Measurements from ENCODE around the gene EVA1C.
"Not testable (repeated sequence)": the region's sequence is repeated elsewhere in the genome, so short reads cannot be mapped to it uniquely, and the experiment has no call there.

EVA1C gene

GRCh38 chr21:32554832-32555638 is 142.5 kb downstream of the EVA1C start:
- DNase-seq (ENCODE audit: insufficient read length, low spot score) (no peak), FAIRE-seq (no peak)
- TF ChIP-seq POLR2A (IDR thresholded peaks at IDR 0.05; ENCODE audit: low read depth, low read length) (no peak), POU2F2 (IDR thresholded peaks at IDR 0.05; ENCODE audit: low read depth, low read length) (no peak), POLR2AphosphoS5 (IDR thresholded peaks at IDR 0.05; ENCODE audit: low read depth, low read length) (no peak), PAX5 (IDR thresholded peaks at IDR 0.05; ENCODE audit: insufficient read depth, low read length, severe bottlenecking) (no peak), SPI1 (IDR thresholded peaks at IDR 0.05; ENCODE audit: low read depth, low read length) (no peak), TAF1 (IDR thresholded peaks at IDR 0.05; ENCODE audit: low read depth, low read length) (no peak)

GRCh38 chr21:32558106-32558505 is 145.6 kb downstream of the EVA1C start:
- TF ChIP-seq TAF1 (IDR thresholded peaks at IDR 0.05; ENCODE audit: low read depth, low read length) (no peak), POU2F2 (IDR thresholded peaks at IDR 0.05; ENCODE audit: low read depth, low read length) (no peak), PAX5 (IDR thresholded peaks at IDR 0.05; ENCODE audit: insufficient read depth, low read length, severe bottlenecking) (no peak), POLR2AphosphoS5 (IDR thresholded peaks at IDR 0.05; ENCODE audit: low read depth, low read length) (no peak)
- DNase-seq (ENCODE audit: insufficient read length, low spot score) (no peak), FAIRE-seq (no peak)

GRCh38 chr21:32559006-32559610 is 146.6 kb downstream of the EVA1C start:
- DNase-seq (ENCODE audit: insufficient read length, low spot score): no peak
- TF ChIP-seq POLR2AphosphoS5 (IDR thresholded peaks at IDR 0.05; ENCODE audit: low read depth, low read length) (no peak), SPI1 (IDR thresholded peaks at IDR 0.05; ENCODE audit: low read depth, low read length) (no peak), TAF1 (IDR thresholded peaks at IDR 0.05; ENCODE audit: low read depth, low read length) (no peak), PAX5 (IDR thresholded peaks at IDR 0.05; ENCODE audit: insufficient read depth, low read length, severe bottlenecking) (no peak), POU2F2 (IDR thresholded peaks at IDR 0.05; ENCODE audit: low read depth, low read length) (no peak), POLR2A (IDR thresholded peaks at IDR 0.05; ENCODE audit: low read depth, low read length) (no peak)
- FAIRE-seq: no peak

GRCh38 chr21:32560896-32561295 is 148.4 kb downstream of the EVA1C start:
- DNase-seq (ENCODE audit: insufficient read length, low spot score): no peak
- TF ChIP-seq POLR2A (IDR thresholded peaks at IDR 0.05; ENCODE audit: low read depth, low read length): no peak
- TF ChIP-seq PAX5 (IDR thresholded peaks at IDR 0.05; ENCODE audit: insufficient read depth, low read length, severe bottlenecking): no peak
- no peak for TF ChIP-seq TAF1 (IDR thresholded peaks at IDR 0.05; ENCODE audit: low read depth, low read length)
- no peak for TF ChIP-seq POLR2AphosphoS5 (IDR thresholded peaks at IDR 0.05; ENCODE audit: low read depth, low read length)
- TF ChIP-seq SPI1 (IDR thresholded peaks at IDR 0.05; ENCODE audit: low read depth, low read length): no peak
- TF ChIP-seq POU2F2 (IDR thresholded peaks at IDR 0.05; ENCODE audit: low read depth, low read length): no peak
- no peak for FAIRE-seq

GRCh38 chr21:32561476-32561875 is 149.0 kb downstream of the EVA1C start:
- not testable (repeated sequence) for DNase-seq (ENCODE audit: insufficient read length, low spot score); FAIRE-seq

- DNase-seq (ENCODE audit: insufficient read length, low spot score): no peak
- no peak for TF ChIP-seq SPI1 (IDR thresholded peaks at IDR 0.05; ENCODE audit: low read depth, low read length)
- TF ChIP-seq POLR2A (IDR thresholded peaks at IDR 0.05; ENCODE audit: low read depth, low read length): no peak
- no peak for TF ChIP-seq PAX5 (IDR thresholded peaks at IDR 0.05; ENCODE audit: insufficient read depth, low read length, severe bottlenecking)
- TF ChIP-seq POU2F2 (IDR thresholded peaks at IDR 0.05; ENCODE audit: low read depth, low read length): no peak
- TF ChIP-seq POLR2AphosphoS5 (IDR thresholded peaks at IDR 0.05; ENCODE audit: low read depth, low read length): no peak
- TF ChIP-seq TAF1 (IDR thresholded peaks at IDR 0.05; ENCODE audit: low read depth, low read length): no peak
- FAIRE-seq: no peak
These were observed 149.9 kb downstream of the EVA1C start for GRCh38 chr21:32562426-32562825.

- FAIRE-seq: no peak
- no peak for DNase-seq (ENCODE audit: insufficient read length, low spot score)
- TF ChIP-seq POLR2AphosphoS5 (IDR thresholded peaks at IDR 0.05; ENCODE audit: low read depth, low read length) (no peak), PAX5 (IDR thresholded peaks at IDR 0.05; ENCODE audit: insufficient read depth, low read length, severe bottlenecking) (no peak), TAF1 (IDR thresholded peaks at IDR 0.05; ENCODE audit: low read depth, low read length) (no peak), POLR2A (IDR thresholded peaks at IDR 0.05; ENCODE audit: low read depth, low read length) (no peak), SPI1 (IDR thresholded peaks at IDR 0.05; ENCODE audit: low read depth, low read length) (no peak)
These were observed 150.4 kb downstream of the EVA1C start for GRCh38 chr21:32562915-32563314.
